ENCODE results near the gene PLAC8L1. TPM values are rescaled to one million over a fixed set of nuclear protein-coding genes. Genes with fewer than 3 reads are reported as not detected.

Gene PLAC8L1
- total and polyA plus RNA-seq, 2 donors = 0.24 to 1.5 TPM

GRCh38 chr5:146059460-146060220 is 45.7 kb downstream of the PLAC8L1 start:
- Histone ChIP-seq H3K4me3 (ENCODE audit: low read length in 2 of 2) (no peak overlapping the region), H3K27me3 (ENCODE audit: control insufficient read depth in 2 of 2, insufficient read depth in 1 of 2, low read length in 1 of 2) (no peaks in the 10 kb centered on the region), H3K9me3 (ENCODE audit: control insufficient read depth in 2 of 2, insufficient read depth in 1 of 2, low read length in 1 of 2) (no peaks in the 10 kb centered on the region), H3K27ac (ENCODE audit: low read depth in 1 of 2, low read length in 1 of 2) (no peak overlapping the region), H3K36me3 (ENCODE audit: control insufficient read depth in 2 of 2, insufficient read depth in 2 of 2, low read length in 1 of 2) (no peaks in the 10 kb centered on the region), H3K4me1 (ENCODE audit: control insufficient read depth in 2 of 2, insufficient read depth in 2 of 2, low read length in 2 of 2) (no peaks in the 10 kb centered on the region)
- no peak for DNase-seq (ENCODE audit: low read depth in 6 of 9, low spot score in 9 of 9)
- WGBS = 74% methylated on average over 22 of the region's 22 CpGs

- H3K27me3 ChIP-seq (ENCODE audit: control insufficient read depth in 2 of 2, insufficient read depth in 1 of 2, low read length in 1 of 2) = no peaks in the 10 kb centered on the region
- H3K27ac ChIP-seq (ENCODE audit: low read depth in 1 of 2, low read length in 1 of 2) = no peak overlapping the region
- no peak for DNase-seq (ENCODE audit: low read depth in 6 of 9, low spot score in 9 of 9)
- WGBS = 85% methylated on average over 2 of the region's 2 CpGs
- no peaks in the 10 kb centered on the region for H3K4me1 ChIP-seq (ENCODE audit: control insufficient read depth in 2 of 2, insufficient read depth in 2 of 2, low read length in 2 of 2)
- no peaks in the 10 kb centered on the region for H3K36me3 ChIP-seq (ENCODE audit: control insufficient read depth in 2 of 2, insufficient read depth in 2 of 2, low read length in 1 of 2)
- no peak overlapping the region for H3K4me3 ChIP-seq (ENCODE audit: low read length in 2 of 2)
- no peaks in the 10 kb centered on the region for H3K9me3 ChIP-seq (ENCODE audit: control insufficient read depth in 2 of 2, insufficient read depth in 1 of 2, low read length in 1 of 2)
Observed at GRCh38 chr5:146055432-146055831, 49.9 kb downstream of the PLAC8L1 start.

- H3K9me3 ChIP-seq (ENCODE audit: control insufficient read depth in 2 of 2, insufficient read depth in 1 of 2, low read length in 1 of 2) = no peaks in the 10 kb centered on the region
- H3K4me1 ChIP-seq (ENCODE audit: control insufficient read depth in 2 of 2, insufficient read depth in 2 of 2, low read length in 2 of 2) = no peaks in the 10 kb centered on the region
- H3K27me3 ChIP-seq (ENCODE audit: control insufficient read depth in 2 of 2, insufficient read depth in 1 of 2, low read length in 1 of 2) = no peaks in the 10 kb centered on the region
- H3K4me3 ChIP-seq (ENCODE audit: low read length in 2 of 2) = no peak overlapping the region
- no peaks in the 10 kb centered on the region for H3K36me3 ChIP-seq (ENCODE audit: control insufficient read depth in 2 of 2, insufficient read depth in 2 of 2, low read length in 1 of 2)
- no peak overlapping the region for H3K27ac ChIP-seq (ENCODE audit: low read depth in 1 of 2, low read length in 1 of 2)
- no peak for DNase-seq (ENCODE audit: low read depth in 6 of 9, low spot score in 9 of 9)
Observed at GRCh38 chr5:146052780-146053179, 52.6 kb downstream of the PLAC8L1 start.

- DNase-seq (ENCODE audit: low read depth in 6 of 9, low spot score in 9 of 9) = no peak
- 91% methylated on average over 3 of the region's 3 CpGs for WGBS
- H3K27me3 ChIP-seq (ENCODE audit: control insufficient read depth in 2 of 2, insufficient read depth in 1 of 2, low read length in 1 of 2) = no peaks in the 10 kb centered on the region
- H3K36me3 ChIP-seq (ENCODE audit: control insufficient read depth in 2 of 2, insufficient read depth in 2 of 2, low read length in 1 of 2) = no peaks in the 10 kb centered on the region
- H3K4me1 ChIP-seq (ENCODE audit: control insufficient read depth in 2 of 2, insufficient read depth in 2 of 2, low read length in 2 of 2) = no peaks in the 10 kb centered on the region
- H3K27ac ChIP-seq (ENCODE audit: low read depth in 1 of 2, low read length in 1 of 2) = no peak overlapping the region
- no peak overlapping the region for H3K4me3 ChIP-seq (ENCODE audit: low read length in 2 of 2)
- H3K9me3 ChIP-seq (ENCODE audit: control insufficient read depth in 2 of 2, insufficient read depth in 1 of 2, low read length in 1 of 2) = no peaks in the 10 kb centered on the region
Observed at GRCh38 chr5:146051678-146052077, 53.7 kb downstream of the PLAC8L1 start.

DNA sequence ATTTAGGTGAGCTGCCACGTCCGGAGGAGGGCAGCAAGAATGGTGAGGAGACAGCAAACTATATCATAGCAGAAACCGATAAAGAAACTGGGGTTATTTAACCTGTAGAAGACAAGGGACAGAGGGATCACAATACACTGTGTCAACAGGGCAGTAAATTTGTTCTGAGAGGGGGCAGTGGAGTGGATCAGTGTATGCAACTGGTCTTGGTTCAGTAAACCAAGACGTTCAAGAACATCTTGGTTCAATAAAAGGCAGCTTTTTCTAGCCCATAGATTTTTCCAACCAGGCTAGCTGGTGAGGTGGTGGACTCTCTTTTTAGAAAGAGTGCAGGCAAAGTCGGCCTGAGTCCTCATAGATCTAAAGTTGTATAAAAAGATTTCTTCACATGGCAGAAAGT is 55.3 kb downstream of the PLAC8L1 start:
- WGBS = 94% methylated on average over 5 of the region's 5 CpGs

DNA sequence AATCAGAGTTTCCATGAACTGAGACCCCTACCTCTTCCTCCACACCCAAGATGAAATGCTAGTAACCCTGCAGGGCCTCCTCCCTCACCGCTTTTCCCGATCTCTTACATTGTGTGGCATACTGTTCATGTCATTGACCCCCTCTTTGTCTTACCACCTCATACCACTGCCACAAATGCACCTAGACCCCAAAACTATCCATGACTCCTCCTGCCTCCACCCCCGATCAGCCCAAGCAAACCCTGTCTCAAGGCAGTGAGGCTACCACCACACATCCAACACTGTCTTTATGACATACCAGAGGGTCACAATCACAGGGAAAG is 55.7 kb downstream of the PLAC8L1 start:
- Histone ChIP-seq H3K4me1 (ENCODE audit: control insufficient read depth in 2 of 2, insufficient read depth in 2 of 2, low read length in 2 of 2) (no peaks in the 10 kb centered on the region), H3K9me3 (ENCODE audit: control insufficient read depth in 2 of 2, insufficient read depth in 1 of 2, low read length in 1 of 2) (no peaks in the 10 kb centered on the region), H3K27ac (ENCODE audit: low read depth in 1 of 2, low read length in 1 of 2) (no peak overlapping the region), H3K36me3 (ENCODE audit: control insufficient read depth in 2 of 2, insufficient read depth in 2 of 2, low read length in 1 of 2) (no peaks in the 10 kb centered on the region), H3K27me3 (ENCODE audit: control insufficient read depth in 2 of 2, insufficient read depth in 1 of 2, low read length in 1 of 2) (no peaks in the 10 kb centered on the region), H3K4me3 (ENCODE audit: low read length in 2 of 2) (no peak overlapping the region)
- DNase-seq (ENCODE audit: low read depth in 6 of 9, low spot score in 9 of 9) = no peak
- 85% methylated on average over 3 of the region's 3 CpGs for WGBS

More for the DNA sequence above, 55.3 kb downstream of the PLAC8L1 start:
- H3K36me3 ChIP-seq (ENCODE audit: control insufficient read depth in 2 of 2, insufficient read depth in 2 of 2, low read length in 1 of 2) = no peaks in the 10 kb centered on the region
- no peaks in the 10 kb centered on the region for H3K4me1 ChIP-seq (ENCODE audit: control insufficient read depth in 2 of 2, insufficient read depth in 2 of 2, low read length in 2 of 2)
- no peak overlapping the region for H3K27ac ChIP-seq (ENCODE audit: low read depth in 1 of 2, low read length in 1 of 2)
- H3K4me3 ChIP-seq (ENCODE audit: low read length in 2 of 2) = no peak overlapping the region
- no peak for DNase-seq (ENCODE audit: low read depth in 6 of 9, low spot score in 9 of 9)
- no peaks in the 10 kb centered on the region for H3K9me3 ChIP-seq (ENCODE audit: control insufficient read depth in 2 of 2, insufficient read depth in 1 of 2, low read length in 1 of 2)
- no peaks in the 10 kb centered on the region for H3K27me3 ChIP-seq (ENCODE audit: control insufficient read depth in 2 of 2, insufficient read depth in 1 of 2, low read length in 1 of 2)

GRCh38 chr5:146048994-146049703 is 56.2 kb downstream of the PLAC8L1 start:
- WGBS = 85% methylated on average over 15 of the region's 15 CpGs

GRCh38 chr5:146047396-146047795 is 58.0 kb downstream of the PLAC8L1 start:
- Histone ChIP-seq H3K27ac (ENCODE audit: low read depth in 1 of 2, low read length in 1 of 2) (no peak overlapping the region), H3K4me1 (ENCODE audit: control insufficient read depth in 2 of 2, insufficient read depth in 2 of 2, low read length in 2 of 2) (no peaks in the 10 kb centered on the region)
- 50% methylated on average over 4 of the region's 4 CpGs for WGBS

More at GRCh38 chr5:146048994-146049703, 56.2 kb downstream of the PLAC8L1 start:
- Histone ChIP-seq H3K36me3 (ENCODE audit: control insufficient read depth in 2 of 2, insufficient read depth in 2 of 2, low read length in 1 of 2) (no peaks in the 10 kb centered on the region), H3K9me3 (ENCODE audit: control insufficient read depth in 2 of 2, insufficient read depth in 1 of 2, low read length in 1 of 2) (no peaks in the 10 kb centered on the region), H3K27ac (ENCODE audit: low read depth in 1 of 2, low read length in 1 of 2) (no peak overlapping the region), H3K4me3 (ENCODE audit: low read length in 2 of 2) (no peak overlapping the region), H3K4me1 (ENCODE audit: control insufficient read depth in 2 of 2, insufficient read depth in 2 of 2, low read length in 2 of 2) (no peaks in the 10 kb centered on the region), H3K27me3 (ENCODE audit: control insufficient read depth in 2 of 2, insufficient read depth in 1 of 2, low read length in 1 of 2) (no peaks in the 10 kb centered on the region)
- peak in 6 of 9 donors; percentile 3 to 49 (median 11) for DNase-seq (ENCODE audit: low read depth in 6 of 9, low spot score in 9 of 9)

GRCh38 chr5:146043722-146044121 is 61.7 kb downstream of the PLAC8L1 start:
- 98% methylated on average over 4 of the region's 4 CpGs for WGBS
- no peak for DNase-seq (ENCODE audit: low read depth in 6 of 9, low spot score in 9 of 9)
- no peak overlapping the region for H3K27ac ChIP-seq (ENCODE audit: low read depth in 1 of 2, low read length in 1 of 2)

More at GRCh38 chr5:146047396-146047795, 58.0 kb downstream of the PLAC8L1 start:
- Histone ChIP-seq H3K36me3 (ENCODE audit: control insufficient read depth in 2 of 2, insufficient read depth in 2 of 2, low read length in 1 of 2) (no peaks in the 10 kb centered on the region), H3K9me3 (ENCODE audit: control insufficient read depth in 2 of 2, insufficient read depth in 1 of 2, low read length in 1 of 2) (no peaks in the 10 kb centered on the region), H3K4me3 (ENCODE audit: low read length in 2 of 2) (no peak overlapping the region), H3K27me3 (ENCODE audit: control insufficient read depth in 2 of 2, insufficient read depth in 1 of 2, low read length in 1 of 2) (no peaks in the 10 kb centered on the region)
- DNase-seq (ENCODE audit: low read depth in 6 of 9, low spot score in 9 of 9) = no peak

More at GRCh38 chr5:146043722-146044121, 61.7 kb downstream of the PLAC8L1 start:
- Histone ChIP-seq H3K4me1 (ENCODE audit: control insufficient read depth in 2 of 2, insufficient read depth in 2 of 2, low read length in 2 of 2) (no peaks in the 10 kb centered on the region), H3K4me3 (ENCODE audit: low read length in 2 of 2) (no peak overlapping the region), H3K27me3 (ENCODE audit: control insufficient read depth in 2 of 2, insufficient read depth in 1 of 2, low read length in 1 of 2) (no peaks in the 10 kb centered on the region), H3K36me3 (ENCODE audit: control insufficient read depth in 2 of 2, insufficient read depth in 2 of 2, low read length in 1 of 2) (no peaks in the 10 kb centered on the region), H3K9me3 (ENCODE audit: control insufficient read depth in 2 of 2, insufficient read depth in 1 of 2, low read length in 1 of 2) (no peaks in the 10 kb centered on the region)

Measured in thymus (tissue), 11 donors.